GM12874 (cell line): ENCODE data around the gene EPG5.

Source experiments
- TF ChIP-seq, protein P1 (sequence below): IDR thresholded peaks from 2 replicates; pipeline ENCODE4 v1.5.1; 2011; ENCODE audit warnings: low read depth, mild to moderate bottlenecking, control low read depth, low read length, moderate library complexity; ENCODE audit not compliant: insufficient read depth

Gene EPG5

GRCh38 chr18:45861926-45862325 is 105.2 kb downstream of the EPG5 start:
- TF ChIP-seq, protein P1, sequence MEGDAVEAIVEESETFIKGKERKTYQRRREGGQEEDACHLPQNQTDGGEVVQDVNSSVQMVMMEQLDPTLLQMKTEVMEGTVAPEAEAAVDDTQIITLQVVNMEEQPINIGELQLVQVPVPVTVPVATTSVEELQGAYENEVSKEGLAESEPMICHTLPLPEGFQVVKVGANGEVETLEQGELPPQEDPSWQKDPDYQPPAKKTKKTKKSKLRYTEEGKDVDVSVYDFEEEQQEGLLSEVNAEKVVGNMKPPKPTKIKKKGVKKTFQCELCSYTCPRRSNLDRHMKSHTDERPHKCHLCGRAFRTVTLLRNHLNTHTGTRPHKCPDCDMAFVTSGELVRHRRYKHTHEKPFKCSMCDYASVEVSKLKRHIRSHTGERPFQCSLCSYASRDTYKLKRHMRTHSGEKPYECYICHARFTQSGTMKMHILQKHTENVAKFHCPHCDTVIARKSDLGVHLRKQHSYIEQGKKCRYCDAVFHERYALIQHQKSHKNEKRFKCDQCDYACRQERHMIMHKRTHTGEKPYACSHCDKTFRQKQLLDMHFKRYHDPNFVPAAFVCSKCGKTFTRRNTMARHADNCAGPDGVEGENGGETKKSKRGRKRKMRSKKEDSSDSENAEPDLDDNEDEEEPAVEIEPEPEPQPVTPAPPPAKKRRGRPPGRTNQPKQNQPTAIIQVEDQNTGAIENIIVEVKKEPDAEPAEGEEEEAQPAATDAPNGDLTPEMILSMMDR, result no peak

- TF ChIP-seq, protein P1, result no peak
These were observed 106.2 kb downstream of the EPG5 start for GRCh38 chr18:45860971-45861370.

GRCh38 chr18:45860492-45860891 is 106.6 kb downstream of the EPG5 start:
- TF ChIP-seq, protein P1, result no peak

GRCh38 chr18:45859334-45859733 is 107.8 kb downstream of the EPG5 start:
- TF ChIP-seq, protein P1, result no peak

- TF ChIP-seq, protein P1, result no peak
These were observed 110.6 kb downstream of the EPG5 start for GRCh38 chr18:45856531-45856930.

- TF ChIP-seq, protein P1, result no peak
These were observed 113.0 kb downstream of the EPG5 start for GRCh38 chr18:45854036-45854586.

- TF ChIP-seq, protein P1, result no peak
These were observed 114.5 kb downstream of the EPG5 start for GRCh38 chr18:45852631-45853030.
